Mucosa of descending colon (tissue), 3 donors: Measurements from ENCODE around the gene INPP5A. TPM values are rescaled to one million over a fixed set of nuclear protein-coding genes. Genes with fewer than 3 reads are reported as not detected.

Experiments used
- ATAC-seq: fragments of 200-7000 bp; cut with Tn5 transposase; one replicate; pipeline ENCODE4 v1.9.1; 2020; ENCODE audit warnings: mild to moderate bottlenecking, moderate library complexity
- DNase-seq, 3 donors: peaks; one replicate each; pipeline ENCODE4 v3.0.0-alpha.2; 2020
- H3K36me3 ChIP-seq: fragments of 200-600 bp; one replicate; pipeline ENCODE4 v1.8.0; 2021; ENCODE audit warnings: low read depth, mild to moderate bottlenecking
- H3K4me1 ChIP-seq: fragments of 200-600 bp; one replicate; pipeline ENCODE4 v1.8.0; 2021; ENCODE audit warnings: low read depth, mild to moderate bottlenecking
- H3K4me3 ChIP-seq: fragments of 200-600 bp; one replicate; pipeline ENCODE4 v1.8.0; 2021; ENCODE audit warnings: mild to moderate bottlenecking
- H3K9me3 ChIP-seq: fragments of 200-600 bp; one replicate; pipeline ENCODE4 v1.8.0; 2021; ENCODE audit warnings: mild to moderate bottlenecking
- intact Hi-C, 2 donors: fragments of 100-400 bp; cut with DNase I in 1 of 2; cut with micrococcal nuclease in 1 of 2; formaldehyde crosslinking; loops; one replicate each; pipeline versions ENCODE4 v1.11.0 to v1.11.1; 2022; cut with DNase I, micrococcal nuclease
- total RNA-seq, 3 donors: library from RNA; stranded (reverse); fragmentation: NEBNext Ultra II Directional in 2 of 3; extraction: Animal tissue kit (Norgen Biotek cat#: 25700) in 2 of 3; gene quantifications; one replicate each; pipeline versions ENCODE4 v1.2.1 to v1.2.4, GENCODE V29; 2021 to 2023
- TF ChIP-seq, protein P1 (sequence below): fragments of 200-600 bp; IDR thresholded peaks from one replicate; pipeline ENCODE4 v1.8.0; 2022; ENCODE audit warnings: antibody characterized with exemption, mild to moderate bottlenecking
- donor health status: DM: no; HTN: no; CAD: no; lungs with moderate emphysema.
- donor health status: DM: no; HTN: no; CAD: no.
- donor health status: DM: no; HTN: yes; CAD: no.

The INPP5A gene
- total RNA-seq, 3 donors from 2014 or later = 31.7 to 92.8 (median 32.0) TPM

DNA sequence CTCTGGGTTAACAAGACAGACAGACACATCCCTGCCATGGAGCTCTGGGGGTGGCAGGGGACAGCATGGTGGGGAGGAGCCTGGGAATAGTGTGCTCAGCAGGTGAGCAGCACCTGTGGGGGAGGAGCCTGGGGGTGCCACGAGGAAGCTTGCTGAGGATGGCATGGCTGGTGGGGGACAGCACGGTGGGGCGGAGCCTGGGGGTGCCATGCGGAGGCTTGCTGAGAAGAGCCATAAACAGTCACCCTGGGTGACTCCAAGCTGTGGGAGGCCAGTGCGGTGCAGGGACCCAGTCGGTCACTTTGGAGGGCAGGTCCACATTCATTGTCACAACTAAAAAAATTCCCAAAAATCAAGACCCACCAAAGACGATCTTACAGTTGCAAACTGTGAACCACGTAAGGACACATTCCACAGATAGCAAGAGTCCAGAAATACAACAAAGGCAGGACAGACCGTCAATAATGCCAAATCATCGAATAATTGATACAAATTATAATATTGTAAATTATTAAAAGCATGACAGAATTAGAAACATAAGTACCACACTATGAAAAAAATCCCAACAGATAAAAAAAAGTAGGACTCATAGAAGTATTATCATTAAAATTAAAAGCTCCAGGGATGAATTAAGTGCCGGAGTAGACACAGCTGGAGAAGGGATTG, 223.9 kb downstream of the INPP5A start:
- TF ChIP-seq, protein P1, sequence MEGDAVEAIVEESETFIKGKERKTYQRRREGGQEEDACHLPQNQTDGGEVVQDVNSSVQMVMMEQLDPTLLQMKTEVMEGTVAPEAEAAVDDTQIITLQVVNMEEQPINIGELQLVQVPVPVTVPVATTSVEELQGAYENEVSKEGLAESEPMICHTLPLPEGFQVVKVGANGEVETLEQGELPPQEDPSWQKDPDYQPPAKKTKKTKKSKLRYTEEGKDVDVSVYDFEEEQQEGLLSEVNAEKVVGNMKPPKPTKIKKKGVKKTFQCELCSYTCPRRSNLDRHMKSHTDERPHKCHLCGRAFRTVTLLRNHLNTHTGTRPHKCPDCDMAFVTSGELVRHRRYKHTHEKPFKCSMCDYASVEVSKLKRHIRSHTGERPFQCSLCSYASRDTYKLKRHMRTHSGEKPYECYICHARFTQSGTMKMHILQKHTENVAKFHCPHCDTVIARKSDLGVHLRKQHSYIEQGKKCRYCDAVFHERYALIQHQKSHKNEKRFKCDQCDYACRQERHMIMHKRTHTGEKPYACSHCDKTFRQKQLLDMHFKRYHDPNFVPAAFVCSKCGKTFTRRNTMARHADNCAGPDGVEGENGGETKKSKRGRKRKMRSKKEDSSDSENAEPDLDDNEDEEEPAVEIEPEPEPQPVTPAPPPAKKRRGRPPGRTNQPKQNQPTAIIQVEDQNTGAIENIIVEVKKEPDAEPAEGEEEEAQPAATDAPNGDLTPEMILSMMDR = no peak
- Histone ChIP-seq H3K9me3 (no peaks in the 10 kb centered on the region), H3K36me3 (no peaks in the 10 kb centered on the region), H3K4me1 (peaks cover 4% of the 10 kb centered on the region), H3K4me3 (no peak overlapping the region)
- intact Hi-C loops = no loop called here
- DNase-seq = no peak
- ATAC-seq = no peak

DNA sequence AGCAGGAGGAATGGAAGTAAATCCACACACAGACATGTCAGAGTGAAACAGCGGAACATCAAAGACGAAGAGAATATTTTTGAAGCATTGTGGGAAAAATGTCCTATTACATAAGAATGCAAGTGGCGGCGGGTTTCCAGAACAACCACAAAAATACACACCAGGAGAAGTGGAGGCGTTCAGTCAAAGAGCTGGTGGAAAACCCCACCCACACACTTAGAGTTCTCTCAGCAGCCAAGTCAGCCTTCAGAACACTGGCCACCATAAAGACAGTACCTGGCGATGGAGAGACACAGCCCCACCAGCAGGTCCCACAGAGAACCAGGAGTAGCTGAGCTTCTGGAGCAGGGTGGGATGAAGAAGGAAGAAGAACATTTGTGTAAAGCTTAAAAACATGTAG, 224.7 kb downstream of the INPP5A start:
- peaks cover 4% of the 10 kb centered on the region for H3K4me1 ChIP-seq
- no peak for DNase-seq
- H3K4me3 ChIP-seq = no peak overlapping the region
- ATAC-seq = no peak
- H3K9me3 ChIP-seq = no peaks in the 10 kb centered on the region
- intact Hi-C loops = no loop called here
- TF ChIP-seq, protein P1 = no peak
- no peaks in the 10 kb centered on the region for H3K36me3 ChIP-seq

DNA sequence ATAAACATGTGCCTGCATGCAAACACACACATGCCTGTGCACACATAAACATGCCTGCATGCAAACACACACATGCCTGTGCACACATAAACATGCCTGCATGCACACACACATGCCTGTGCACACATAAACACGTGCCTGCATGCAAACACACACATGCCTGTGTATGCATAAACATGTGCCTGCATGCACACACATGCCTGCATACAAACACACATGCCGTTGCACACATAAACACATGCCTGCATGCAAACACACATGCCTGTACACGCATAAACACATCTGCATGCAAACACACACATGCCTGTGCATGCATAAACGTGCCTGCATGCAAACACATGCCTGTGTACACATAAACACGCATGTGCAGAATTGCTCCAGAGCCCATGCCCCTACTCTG, 226.0 kb downstream of the INPP5A start:
- H3K4me3 ChIP-seq = no peak overlapping the region
- peaks cover 4% of the 10 kb centered on the region for H3K4me1 ChIP-seq
- intact Hi-C loops = no loop called here
- no peaks in the 10 kb centered on the region for H3K9me3 ChIP-seq
- ATAC-seq (no peak), DNase-seq (no peak)
- TF ChIP-seq, protein P1 = no peak
- H3K36me3 ChIP-seq = no peaks in the 10 kb centered on the region

DNA sequence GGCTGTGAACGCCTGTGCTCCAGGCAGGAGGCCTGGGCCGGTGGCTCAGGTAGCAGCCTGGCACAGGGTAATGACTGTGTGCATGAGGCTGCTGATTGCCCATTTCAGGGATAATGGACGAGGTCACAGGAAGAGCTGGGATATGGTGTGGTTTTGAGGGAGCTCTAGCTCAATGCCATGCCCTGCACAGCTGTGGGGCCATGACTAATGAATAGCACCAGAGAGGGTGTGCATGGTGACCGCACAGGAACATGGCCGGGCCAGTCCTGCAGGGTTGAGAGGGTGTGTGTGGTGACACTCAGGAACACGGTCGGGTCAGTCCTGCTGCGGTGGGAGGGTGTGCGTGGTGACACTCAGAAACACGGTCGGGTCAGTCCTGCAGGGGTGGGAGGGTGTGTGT, 226.5 kb downstream of the INPP5A start:
- intact Hi-C loops = no loop called here
- Histone ChIP-seq H3K36me3 (no peaks in the 10 kb centered on the region), H3K9me3 (no peaks in the 10 kb centered on the region), H3K4me1 (peaks cover 2% of the 10 kb centered on the region), H3K4me3 (no peak overlapping the region)
- ATAC-seq = no peak
- no peak for DNase-seq
- TF ChIP-seq, protein P1 = no peak

DNA sequence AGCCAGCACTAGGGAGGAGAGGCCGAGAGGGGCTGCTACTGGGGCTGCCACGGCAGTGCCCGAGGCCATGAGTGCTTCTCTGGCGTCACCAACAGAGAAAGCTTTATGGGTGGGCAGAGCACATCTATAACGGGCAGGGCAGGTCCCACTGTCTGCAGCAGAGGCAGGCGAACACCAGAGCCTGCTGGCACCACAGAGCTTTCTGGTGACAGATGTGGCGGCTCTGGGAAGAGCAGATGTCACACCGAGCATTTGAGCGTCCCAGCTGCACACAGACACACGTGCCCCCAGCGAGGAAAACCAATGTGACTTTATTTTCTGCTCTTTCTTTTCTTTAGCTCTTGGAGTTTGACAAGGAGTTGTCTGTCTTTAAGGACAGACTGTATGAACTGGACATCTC, 227.8 kb downstream of the INPP5A start:
- Histone ChIP-seq H3K36me3 (no peaks in the 10 kb centered on the region), H3K4me1 (no peaks in the 10 kb centered on the region), H3K9me3 (no peaks in the 10 kb centered on the region), H3K4me3 (no peak overlapping the region)
- intact Hi-C loops = no loop called here
- TF ChIP-seq, protein P1 = no peak
- ATAC-seq = no peak
- DNase-seq = no peak

DNA sequence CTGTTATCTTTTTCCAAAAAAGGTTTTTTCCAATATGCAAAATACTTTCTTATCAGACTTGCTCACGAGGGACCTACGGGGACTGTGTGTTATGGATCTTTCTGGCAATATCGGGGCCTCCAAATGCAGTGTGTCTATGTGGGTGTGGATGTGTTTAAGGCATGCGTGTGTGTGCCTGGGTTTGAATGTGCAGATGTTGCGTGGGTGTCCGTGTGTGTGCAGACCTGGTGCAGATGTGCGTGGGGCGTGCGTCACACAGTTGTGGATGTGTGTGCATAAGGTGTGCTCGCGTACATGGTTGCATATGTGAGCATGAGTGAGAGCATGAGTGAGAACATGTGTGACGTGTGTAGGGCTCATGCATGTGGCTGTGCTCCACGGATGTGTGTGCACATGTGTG, 228.7 kb downstream of the INPP5A start:
- no peaks in the 10 kb centered on the region for H3K4me1 ChIP-seq
- DNase-seq (no peak), ATAC-seq (no peak)
- H3K9me3 ChIP-seq = no peaks in the 10 kb centered on the region
- H3K36me3 ChIP-seq = no peaks in the 10 kb centered on the region
- intact Hi-C loops = no loop called here
- H3K4me3 ChIP-seq = no peak overlapping the region
- TF ChIP-seq, protein P1 = no peak
